ENCODE measurements around the gene IFT43. TPM values are rescaled to one million over a fixed set of nuclear protein-coding genes. Genes with fewer than 3 reads are reported as not detected.

The IFT43 gene
- total RNA-seq, 1 experiment from 2014 or later = 37.9 TPM

- H3K36me3 Mint-ChIP-seq (ENCODE audit: insufficient read depth, unreplicated experiment) = no peaks in the 10 kb centered on the region
- CTCF ChIA-PET = no interaction called here
- no peak overlapping the region for H3K4me3 Mint-ChIP-seq (ENCODE audit: low read depth, unreplicated experiment)
- no peaks in the 10 kb centered on the region for H3K27me3 Mint-ChIP-seq (ENCODE audit: unreplicated experiment)
- BruUV-seq (replicated peaks) = no TSS peak
- H3K4me1 Mint-ChIP-seq (ENCODE audit: low read depth, unreplicated experiment) = no peaks in the 10 kb centered on the region
- H3K9me3 Mint-ChIP-seq (ENCODE audit: low read depth, unreplicated experiment) = no peaks in the 10 kb centered on the region
- intact Hi-C loops (cut with micrococcal nuclease; ENCODE audit: unreplicated experiment) = no loop called here
- no peak overlapping the region for H3K27ac Mint-ChIP-seq (ENCODE audit: unreplicated experiment)
- DNase-seq = no peak
- TF ChIP-seq, protein P1, sequence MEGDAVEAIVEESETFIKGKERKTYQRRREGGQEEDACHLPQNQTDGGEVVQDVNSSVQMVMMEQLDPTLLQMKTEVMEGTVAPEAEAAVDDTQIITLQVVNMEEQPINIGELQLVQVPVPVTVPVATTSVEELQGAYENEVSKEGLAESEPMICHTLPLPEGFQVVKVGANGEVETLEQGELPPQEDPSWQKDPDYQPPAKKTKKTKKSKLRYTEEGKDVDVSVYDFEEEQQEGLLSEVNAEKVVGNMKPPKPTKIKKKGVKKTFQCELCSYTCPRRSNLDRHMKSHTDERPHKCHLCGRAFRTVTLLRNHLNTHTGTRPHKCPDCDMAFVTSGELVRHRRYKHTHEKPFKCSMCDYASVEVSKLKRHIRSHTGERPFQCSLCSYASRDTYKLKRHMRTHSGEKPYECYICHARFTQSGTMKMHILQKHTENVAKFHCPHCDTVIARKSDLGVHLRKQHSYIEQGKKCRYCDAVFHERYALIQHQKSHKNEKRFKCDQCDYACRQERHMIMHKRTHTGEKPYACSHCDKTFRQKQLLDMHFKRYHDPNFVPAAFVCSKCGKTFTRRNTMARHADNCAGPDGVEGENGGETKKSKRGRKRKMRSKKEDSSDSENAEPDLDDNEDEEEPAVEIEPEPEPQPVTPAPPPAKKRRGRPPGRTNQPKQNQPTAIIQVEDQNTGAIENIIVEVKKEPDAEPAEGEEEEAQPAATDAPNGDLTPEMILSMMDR (IDR thresholded peaks at IDR 0.05; ENCODE audit: unreplicated experiment) = no peak
Measured at GRCh38 chr14:75961662-75962061, 23.9 kb upstream of the IFT43 start.

- CTCF ChIA-PET = no interaction called here
Measured at GRCh38 chr14:75967866-75968265, 17.7 kb upstream of the IFT43 start.

GRCh38 chr14:75968456-75968855 is 17.1 kb upstream of the IFT43 start:
- no peaks in the 10 kb centered on the region for H3K36me3 Mint-ChIP-seq (ENCODE audit: insufficient read depth, unreplicated experiment)

More at GRCh38 chr14:75967866-75968265, 17.7 kb upstream of the IFT43 start:
- H3K27ac Mint-ChIP-seq (ENCODE audit: unreplicated experiment) = no peak overlapping the region
- no peaks in the 10 kb centered on the region for H3K27me3 Mint-ChIP-seq (ENCODE audit: unreplicated experiment)
- H3K4me1 Mint-ChIP-seq (ENCODE audit: low read depth, unreplicated experiment) = no peaks in the 10 kb centered on the region
- H3K4me3 Mint-ChIP-seq (ENCODE audit: low read depth, unreplicated experiment) = no peak overlapping the region
- H3K9me3 Mint-ChIP-seq (ENCODE audit: low read depth, unreplicated experiment) = no peaks in the 10 kb centered on the region
- BruUV-seq (replicated peaks) = no TSS peak
- H3K36me3 Mint-ChIP-seq (ENCODE audit: insufficient read depth, unreplicated experiment) = no peaks in the 10 kb centered on the region
- intact Hi-C loops (cut with micrococcal nuclease; ENCODE audit: unreplicated experiment) = no loop called here
- TF ChIP-seq, protein P1 (IDR thresholded peaks at IDR 0.05; ENCODE audit: unreplicated experiment) = no peak
- DNase-seq = no peak

GRCh38 chr14:75969126-75969525 is 16.4 kb upstream of the IFT43 start:
- no TSS peak for BruUV-seq (replicated peaks)
- H3K4me1 Mint-ChIP-seq (ENCODE audit: low read depth, unreplicated experiment) = no peaks in the 10 kb centered on the region
- TF ChIP-seq, protein P1 (IDR thresholded peaks at IDR 0.05; ENCODE audit: unreplicated experiment) = no peak
- CTCF ChIA-PET = no interaction called here
- H3K9me3 Mint-ChIP-seq (ENCODE audit: low read depth, unreplicated experiment) = no peaks in the 10 kb centered on the region
- DNase-seq = no peak
- no peaks in the 10 kb centered on the region for H3K36me3 Mint-ChIP-seq (ENCODE audit: insufficient read depth, unreplicated experiment)
- intact Hi-C loops (cut with micrococcal nuclease; ENCODE audit: unreplicated experiment) = no loop called here
- no peak overlapping the region for H3K4me3 Mint-ChIP-seq (ENCODE audit: low read depth, unreplicated experiment)
- no peaks in the 10 kb centered on the region for H3K27me3 Mint-ChIP-seq (ENCODE audit: unreplicated experiment)
- H3K27ac Mint-ChIP-seq (ENCODE audit: unreplicated experiment) = no peak overlapping the region

More at GRCh38 chr14:75968456-75968855, 17.1 kb upstream of the IFT43 start:
- no peak for DNase-seq
- CTCF ChIA-PET = no interaction called here
- no peak overlapping the region for H3K27ac Mint-ChIP-seq (ENCODE audit: unreplicated experiment)
- no TSS peak for BruUV-seq (replicated peaks)
- intact Hi-C loops (cut with micrococcal nuclease; ENCODE audit: unreplicated experiment) = no loop called here
- H3K4me1 Mint-ChIP-seq (ENCODE audit: low read depth, unreplicated experiment) = no peaks in the 10 kb centered on the region
- H3K9me3 Mint-ChIP-seq (ENCODE audit: low read depth, unreplicated experiment) = no peaks in the 10 kb centered on the region
- H3K27me3 Mint-ChIP-seq (ENCODE audit: unreplicated experiment) = no peaks in the 10 kb centered on the region
- no peak overlapping the region for H3K4me3 Mint-ChIP-seq (ENCODE audit: low read depth, unreplicated experiment)
- TF ChIP-seq, protein P1 (IDR thresholded peaks at IDR 0.05; ENCODE audit: unreplicated experiment) = no peak

Measured in Calu3 (cell line).